Karpas-422 (cell line): Measurements from ENCODE around the gene SPOCK1. TPM values are rescaled to one million over a fixed set of nuclear protein-coding genes. Genes with fewer than 3 reads are reported as not detected.
"Not testable (repeated sequence)": the region's sequence is repeated elsewhere in the genome, so short reads cannot be mapped to it uniquely, and the experiment has no call there.

Source experiments
- DNase-seq: peaks from one replicate; pipeline ENCODE4 v3.0.0-alpha.2; 2015
- H2AFZ ChIP-seq: fragments of 200-600 bp; sonication (generic); 2 replicates; pipeline ENCODE4 v1.6.1; 2014; ENCODE audit warnings: antibody characterized with exemption, low read length, mixed read lengths
- H3K27ac ChIP-seq: fragments of 200-600 bp; sonication (generic); 2 replicates; pipeline ENCODE4 v1.5.1; 2014; ENCODE audit warnings: mild to moderate bottlenecking, low read length, moderate library complexity
- H3K27me3 ChIP-seq: fragments of 200-600 bp; sonication (generic); 2 replicates; pipeline ENCODE4 v1.6.1; 2014; ENCODE audit warnings: low read length, mixed read lengths
- H3K36me3 ChIP-seq: fragments of 200-600 bp; sonication (generic); 2 replicates; pipeline ENCODE4 v1.6.1; 2014; ENCODE audit warnings: low read length, mixed read lengths; ENCODE audit not compliant: insufficient read depth
- H3K4me1 ChIP-seq: fragments of 200-600 bp; sonication (generic); 2 replicates; pipeline ENCODE4 v1.6.1; 2014; ENCODE audit warnings: mild to moderate bottlenecking, low read length, mixed read lengths
- H3K4me2 ChIP-seq: fragments of 200-600 bp; sonication (generic); 2 replicates; pipeline ENCODE4 v1.6.1; 2014; ENCODE audit warnings: low read length, low read depth, mild to moderate bottlenecking; ENCODE audit not compliant: poor library complexity, severe bottlenecking
- H3K4me3 ChIP-seq: fragments of 200-600 bp; sonication (generic); 2 replicates; pipeline ENCODE4 v1.5.1; 2014; ENCODE audit warnings: mild to moderate bottlenecking, antibody characterized with exemption, low read length, mixed read lengths
- H3K79me2 ChIP-seq: fragments of 200-600 bp; sonication (generic); 2 replicates; pipeline ENCODE4 v1.6.1; 2014; ENCODE audit warnings: mild to moderate bottlenecking, low read length, mixed read lengths
- H3K9ac ChIP-seq: fragments of 200-600 bp; sonication (generic); 2 replicates; pipeline ENCODE4 v1.6.0; 2014; ENCODE audit warnings: low read length
- H3K9me2 ChIP-seq: fragments of 200-600 bp; sonication (generic), shearing (Covaris generic); replicated peaks from 2 replicates; pipeline ENCODE4 v1.6.0; 2014; ENCODE audit warnings: mild to moderate bottlenecking, low read length, moderate library complexity; ENCODE audit not compliant: insufficient read depth
- H3K9me3 ChIP-seq: fragments of 300-700, 200-600 bp; sonication (generic); 2 replicates; pipeline ENCODE4 v1.6.1; 2014; ENCODE audit warnings: low read length, mixed read lengths
- H4K20me1 ChIP-seq: fragments of 200-600 bp; sonication (generic); 2 replicates; pipeline ENCODE4 v1.6.1; 2014; ENCODE audit warnings: mild to moderate bottlenecking, antibody characterized with exemption, low read length, low read depth; ENCODE audit not compliant: insufficient read depth
- total RNA-seq: library from RNA; depleted of rRNA; stranded (reverse); fragments of >200 nt; shearing (Covaris generic); gene quantifications from 2 replicates; pipeline ENCODE4 v1.2.3, GENCODE V29; 2014; ENCODE audit warnings: low replicate concordance

SPOCK1 gene
- total RNA-seq, 1 experiment from 2014 or later = 1.0 TPM

GRCh38 chr5:137398751-137399150 is 100.4 kb downstream of the SPOCK1 start:
- H3K4me2 ChIP-seq = no peak overlapping the region
- H3K4me1 ChIP-seq = no peaks in the 10 kb centered on the region
- no peak overlapping the region for H3K4me3 ChIP-seq
- H3K36me3 ChIP-seq = no peaks in the 10 kb centered on the region
- H3K79me2 ChIP-seq = no peaks in the 10 kb centered on the region
- H4K20me1 ChIP-seq = no peaks in the 10 kb centered on the region
- no peaks in the 10 kb centered on the region for H3K9me3 ChIP-seq
- H3K27me3 ChIP-seq = no peaks in the 10 kb centered on the region
- no peak overlapping the region for H3K27ac ChIP-seq
- H2AFZ ChIP-seq = no peak overlapping the region
- no peak for DNase-seq
- no peak overlapping the region for H3K9ac ChIP-seq
- no peaks in the 10 kb centered on the region for H3K9me2 ChIP-seq

- Histone ChIP-seq H3K4me1 (no peaks in the 10 kb centered on the region), H3K79me2 (no peaks in the 10 kb centered on the region), H3K4me2 (no peak overlapping the region), H2AFZ (no peak overlapping the region), H3K9ac (no peak overlapping the region), H3K27me3 (no peaks in the 10 kb centered on the region), H3K27ac (no peak overlapping the region), H3K36me3 (no peaks in the 10 kb centered on the region), H3K9me3 (no peaks in the 10 kb centered on the region), H3K9me2 (no peaks in the 10 kb centered on the region), H3K4me3 (no peak overlapping the region), H4K20me1 (no peaks in the 10 kb centered on the region)
- DNase-seq = no peak
Observed at GRCh38 chr5:137398154-137398553, 101.0 kb downstream of the SPOCK1 start.

DNA sequence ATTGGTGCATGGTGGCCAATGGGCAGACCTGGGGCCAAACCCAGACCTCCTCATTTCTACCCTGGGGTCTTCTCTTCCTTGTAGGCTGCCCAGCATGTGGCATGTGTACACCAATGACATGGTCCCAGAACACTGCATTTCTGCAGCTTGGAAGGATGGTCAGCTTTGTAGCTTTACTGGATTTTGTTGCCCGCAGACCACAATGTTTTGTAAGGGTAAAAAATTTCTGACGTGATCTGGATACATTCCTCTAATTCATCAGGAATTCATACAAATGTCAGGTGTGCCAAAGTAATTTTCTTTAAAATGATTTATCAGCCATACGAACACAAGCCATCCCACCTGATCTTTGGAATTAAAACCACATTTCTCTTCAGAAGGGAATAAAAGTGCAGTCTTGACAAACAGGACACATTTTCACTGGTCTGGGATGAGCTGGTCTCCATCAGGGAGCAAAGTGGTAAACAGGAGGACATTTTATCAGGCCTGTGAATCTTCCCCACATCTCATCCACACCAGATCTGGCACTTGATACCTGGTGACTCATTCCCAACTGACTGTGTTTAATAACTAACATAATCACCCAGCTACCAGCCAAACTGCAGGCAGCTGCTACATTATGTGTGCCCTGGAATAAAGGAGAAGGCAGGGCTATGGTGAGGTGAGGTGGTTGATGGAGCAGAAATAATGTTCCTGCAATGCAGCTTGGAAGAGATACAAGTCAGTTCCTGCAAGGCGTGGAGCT is 103.9 kb downstream of the SPOCK1 start:
- H3K79me2 ChIP-seq = no peaks in the 10 kb centered on the region
- H4K20me1 ChIP-seq = no peaks in the 10 kb centered on the region
- H3K4me3 ChIP-seq = no peak overlapping the region
- DNase-seq = no peak
- H3K36me3 ChIP-seq = no peaks in the 10 kb centered on the region
- H3K27ac ChIP-seq = no peak overlapping the region
- peaks cover 4% of the 10 kb centered on the region for H3K4me1 ChIP-seq
- H3K27me3 ChIP-seq = no peaks in the 10 kb centered on the region
- no peaks in the 10 kb centered on the region for H3K9me3 ChIP-seq
- H3K9ac ChIP-seq = no peak overlapping the region
- no peak overlapping the region for H3K4me2 ChIP-seq
- no peaks in the 10 kb centered on the region for H3K9me2 ChIP-seq
- no peak overlapping the region for H2AFZ ChIP-seq

DNA sequence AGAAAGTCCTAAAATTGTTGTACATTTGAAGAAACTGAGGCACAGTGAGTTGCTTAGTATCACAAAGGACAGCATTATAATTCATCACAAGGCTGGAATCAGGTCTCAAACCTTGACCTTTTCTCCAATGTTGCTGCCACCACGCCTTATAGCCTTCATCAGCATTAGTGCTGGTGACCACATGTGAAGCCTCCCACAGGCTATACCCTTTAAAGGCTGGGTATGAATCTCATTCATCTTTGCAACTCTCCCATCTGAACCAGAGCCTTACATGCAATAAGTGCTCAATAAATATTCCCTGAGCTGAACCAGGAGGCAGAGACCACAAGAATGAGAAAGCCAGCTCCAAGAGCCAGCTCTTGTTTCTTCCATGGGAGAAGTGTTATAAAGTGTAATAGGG is 104.7 kb downstream of the SPOCK1 start:
- no peak overlapping the region for H3K4me2 ChIP-seq
- DNase-seq = no peak
- no peak overlapping the region for H3K4me3 ChIP-seq
- no peak overlapping the region for H3K27ac ChIP-seq
- no peak overlapping the region for H2AFZ ChIP-seq
- no peaks in the 10 kb centered on the region for H3K9me2 ChIP-seq
- no peak overlapping the region for H3K9ac ChIP-seq
- no peaks in the 10 kb centered on the region for H3K9me3 ChIP-seq
- no peaks in the 10 kb centered on the region for H3K79me2 ChIP-seq
- H4K20me1 ChIP-seq = no peaks in the 10 kb centered on the region
- H3K4me1 ChIP-seq = peaks cover 7% of the 10 kb centered on the region
- H3K36me3 ChIP-seq = no peaks in the 10 kb centered on the region
- H3K27me3 ChIP-seq = no peaks in the 10 kb centered on the region

DNA sequence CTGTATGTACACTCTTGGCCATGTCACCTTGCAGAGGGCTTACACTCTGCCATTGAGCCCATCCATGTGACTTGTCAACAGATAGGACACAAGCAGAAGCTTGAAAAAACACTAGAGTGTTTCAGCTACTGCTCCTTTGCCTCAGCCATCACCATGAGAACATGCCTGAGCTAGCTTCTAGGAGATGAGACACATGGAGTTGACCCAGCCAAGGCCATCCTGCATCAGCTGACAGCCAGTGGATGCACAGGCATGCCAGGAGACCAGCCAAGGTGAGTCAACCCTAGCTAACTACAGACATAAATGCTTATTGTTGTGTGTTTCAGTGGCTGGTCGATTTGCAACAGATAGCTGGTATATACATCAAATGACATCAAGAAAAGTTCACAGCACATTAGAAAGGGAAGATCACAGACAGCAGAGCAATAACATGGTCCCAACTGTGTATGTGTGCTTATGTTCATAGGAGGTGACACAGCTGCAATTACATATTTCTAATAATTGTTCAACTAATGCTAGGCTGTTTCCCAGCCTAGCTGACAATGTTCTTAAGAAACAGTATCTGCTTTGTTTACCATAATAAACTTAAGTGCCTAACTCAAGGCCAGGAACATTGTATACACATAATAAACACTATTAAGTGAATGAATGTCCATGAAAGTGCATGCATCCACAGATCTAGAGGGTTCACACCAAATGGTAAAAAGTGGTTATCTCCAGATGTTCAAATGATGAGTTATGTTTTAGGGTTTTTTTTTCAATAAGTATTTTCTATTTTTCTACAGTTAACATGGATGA is 105.7 kb downstream of the SPOCK1 start:
- peaks cover 7% of the 10 kb centered on the region for H3K4me1 ChIP-seq
- no peak overlapping the region for H3K27ac ChIP-seq
- DNase-seq = no peak
- no peak overlapping the region for H3K4me3 ChIP-seq
- H3K9me2 ChIP-seq = no peaks in the 10 kb centered on the region
- no peak overlapping the region for H3K9ac ChIP-seq
- H3K27me3 ChIP-seq = no peaks in the 10 kb centered on the region
- no peaks in the 10 kb centered on the region for H3K79me2 ChIP-seq
- H3K9me3 ChIP-seq = no peaks in the 10 kb centered on the region
- H3K36me3 ChIP-seq = no peaks in the 10 kb centered on the region
- H4K20me1 ChIP-seq = no peaks in the 10 kb centered on the region
- no peak overlapping the region for H3K4me2 ChIP-seq
- no peak overlapping the region for H2AFZ ChIP-seq

DNA sequence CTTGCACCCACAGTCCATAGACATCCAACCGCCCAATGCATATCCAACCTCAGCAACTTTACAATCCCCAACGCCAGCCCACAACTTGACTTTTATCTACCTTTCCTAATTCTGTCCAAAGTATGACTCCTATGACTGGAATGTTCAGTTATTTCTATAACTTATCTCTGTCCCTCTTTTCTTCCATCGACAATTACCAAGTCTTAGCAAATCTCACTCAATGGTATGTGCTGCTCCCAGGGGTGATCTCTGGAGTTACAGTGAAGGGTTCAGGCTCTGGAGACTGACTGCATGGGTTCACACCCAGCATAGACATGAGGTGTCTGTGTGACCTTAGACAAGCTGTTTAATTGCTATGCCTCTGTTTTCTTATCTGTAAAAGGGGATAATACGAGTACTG is 106.9 kb downstream of the SPOCK1 start:
- peaks cover 7% of the 10 kb centered on the region for H3K4me1 ChIP-seq
- H3K4me2 ChIP-seq = no peak overlapping the region
- H3K79me2 ChIP-seq = no peaks in the 10 kb centered on the region
- no peak overlapping the region for H2AFZ ChIP-seq
- H4K20me1 ChIP-seq = no peaks in the 10 kb centered on the region
- no peaks in the 10 kb centered on the region for H3K9me3 ChIP-seq
- H3K9me2 ChIP-seq = no peaks in the 10 kb centered on the region
- H3K27me3 ChIP-seq = no peaks in the 10 kb centered on the region
- no peak for DNase-seq
- H3K4me3 ChIP-seq = no peak overlapping the region
- H3K27ac ChIP-seq = no peak overlapping the region
- H3K36me3 ChIP-seq = no peaks in the 10 kb centered on the region
- H3K9ac ChIP-seq = no peak overlapping the region

DNA sequence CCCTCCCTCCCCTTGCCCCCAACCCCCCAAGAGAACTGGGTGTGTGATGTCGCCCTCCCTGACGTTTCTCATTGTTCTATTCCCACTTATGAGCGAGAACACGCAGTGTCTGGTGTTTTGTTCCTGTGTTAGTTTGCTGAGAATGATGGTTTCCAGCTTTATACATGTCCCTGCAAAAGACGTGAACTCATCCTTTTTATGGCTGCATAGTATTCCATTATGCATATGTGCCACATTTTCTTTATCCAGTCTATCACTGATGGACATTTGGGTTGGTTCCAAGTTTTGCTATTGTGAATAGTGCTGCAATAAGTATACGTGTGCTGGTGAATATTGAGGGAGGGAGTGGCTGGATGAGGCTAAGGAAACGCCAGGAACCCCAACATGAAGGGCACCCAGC is 108.1 kb downstream of the SPOCK1 start:
- H3K36me3 ChIP-seq, H3K4me2 ChIP-seq, H3K4me3 ChIP-seq, H4K20me1 ChIP-seq, H3K9me2 ChIP-seq, H2AFZ ChIP-seq, H3K9me3 ChIP-seq, H3K79me2 ChIP-seq, DNase-seq, H3K27ac ChIP-seq, H3K9ac ChIP-seq, H3K27me3 ChIP-seq, H3K4me1 ChIP-seq: not testable (repeated sequence)

- Histone ChIP-seq H3K4me1 (peaks cover 7% of the 10 kb centered on the region), H3K27me3 (no peaks in the 10 kb centered on the region), H4K20me1 (no peaks in the 10 kb centered on the region), H3K9ac (no peak overlapping the region), H3K36me3 (no peaks in the 10 kb centered on the region), H3K9me2 (no peaks in the 10 kb centered on the region), H3K4me3 (no peak overlapping the region), H3K9me3 (no peaks in the 10 kb centered on the region), H3K27ac (no peak overlapping the region), H3K4me2 (no peak overlapping the region), H3K79me2 (no peaks in the 10 kb centered on the region), H2AFZ (no peak overlapping the region)
- DNase-seq = no peak
Observed at GRCh38 chr5:137389042-137389441, 110.1 kb downstream of the SPOCK1 start.
